H9 (cell line): ENCODE data around the gene FHOD3. TPM values are rescaled to one million over a fixed set of nuclear protein-coding genes. Genes with fewer than 3 reads are reported as not detected.

Experiments
- DNase-seq: peaks from one replicate; pipeline ENCODE4 v3.0.0-alpha.2; 2017
- H2AFZ ChIP-seq: one replicate; pipeline ENCODE4 v1.6.1; 2013; ENCODE audit warnings: mild to moderate bottlenecking, low read length, control low read depth, moderate library complexity
- H2AK5ac ChIP-seq: 2 replicates; pipeline ENCODE4 v1.6.1; 2013; ENCODE audit warnings: low read length, control low read depth, mixed read lengths; ENCODE audit not compliant: insufficient read length
- H2BK120ac ChIP-seq: one replicate; pipeline ENCODE4 v1.6.1; 2013; ENCODE audit warnings: low read depth, mild to moderate bottlenecking, low read length, control low read depth, inconsistent platforms; ENCODE audit not compliant: poor library complexity, severe bottlenecking
- H2BK12ac ChIP-seq: 2 replicates; pipeline ENCODE4 v1.6.1; 2013; ENCODE audit warnings: low read length, control low read depth, mixed read lengths, low read depth; ENCODE audit not compliant: insufficient read length
- H2BK15ac ChIP-seq: 2 replicates; pipeline ENCODE4 v1.6.1; 2013; ENCODE audit warnings: low read depth, low read length, control low read depth
- H2BK20ac ChIP-seq: one replicate; pipeline ENCODE4 v1.6.1; 2013; ENCODE audit warnings: low read depth, mild to moderate bottlenecking, low read length, control low read depth, inconsistent platforms; ENCODE audit not compliant: poor library complexity, severe bottlenecking
- H2BK5ac ChIP-seq: 2 replicates; pipeline ENCODE4 v1.6.1; 2013; ENCODE audit warnings: low read length, control low read depth, mixed read lengths; ENCODE audit not compliant: insufficient read length
- H3K14ac ChIP-seq: 2 replicates; pipeline ENCODE4 v1.6.1; 2013; ENCODE audit warnings: low read length, control low read depth; ENCODE audit not compliant: insufficient read depth
- H3K18ac ChIP-seq: 2 replicates; pipeline ENCODE4 v1.6.1; 2013; ENCODE audit warnings: low read depth, mild to moderate bottlenecking, mixed read lengths, low read length, control low read depth; ENCODE audit not compliant: insufficient read length
- H3K23ac ChIP-seq: 2 replicates; pipeline ENCODE4 v1.6.1; 2013; ENCODE audit warnings: low read length, control low read depth, mixed read lengths, low read depth; ENCODE audit not compliant: insufficient read length
- H3K23me2 ChIP-seq: 2 replicates; pipeline ENCODE4 v1.6.1; 2013; ENCODE audit warnings: low read depth, mild to moderate bottlenecking, mixed read lengths, low read length, control low read depth; ENCODE audit not compliant: insufficient read length, poor library complexity, severe bottlenecking
- H3K27ac ChIP-seq: 2 replicates; pipeline ENCODE4 v1.5.1; 2013; ENCODE audit warnings: low read length, control low read depth, mixed read lengths, low read depth; ENCODE audit not compliant: insufficient read length
- H3K27me3 ChIP-seq: 2 replicates; pipeline ENCODE4 v1.6.1; 2013; ENCODE audit warnings: low read length, control low read depth, inconsistent platforms; ENCODE audit not compliant: insufficient read depth
- H3K4ac ChIP-seq: 2 replicates; pipeline ENCODE4 v1.6.1; 2013; ENCODE audit warnings: low read depth, mild to moderate bottlenecking, control low read depth, inconsistent platforms, low read length, moderate library complexity
- H3K4me1 ChIP-seq: 2 replicates; pipeline ENCODE4 v1.6.1; 2013; ENCODE audit warnings: low read length, control low read depth, inconsistent platforms; ENCODE audit not compliant: insufficient read depth
- H3K4me2 ChIP-seq: 2 replicates; pipeline ENCODE4 v1.6.1; 2013; ENCODE audit warnings: low read length, control low read depth, mixed read lengths; ENCODE audit not compliant: insufficient read length, insufficient read depth
- H3K56ac ChIP-seq: 2 replicates; pipeline ENCODE4 v1.6.1; 2013; ENCODE audit warnings: low read depth, mild to moderate bottlenecking, mixed read lengths, low read length, control low read depth; ENCODE audit not compliant: insufficient read length
- H3K79me1 ChIP-seq: 2 replicates; pipeline ENCODE4 v1.6.1; 2013; ENCODE audit warnings: low read depth, mild to moderate bottlenecking, moderate library complexity, low read length, control low read depth, inconsistent platforms; ENCODE audit not compliant: insufficient read depth, poor library complexity, severe bottlenecking
- H3K79me2 ChIP-seq: 2 replicates; pipeline ENCODE4 v1.6.1; 2013; ENCODE audit warnings: low read length, control low read depth, inconsistent platforms; ENCODE audit not compliant: insufficient read depth
- H3K9ac ChIP-seq: 2 replicates; pipeline ENCODE4 v1.6.1; 2013; ENCODE audit warnings: low read length, control low read depth, mixed read lengths; ENCODE audit not compliant: insufficient read length; ENCODE audit errors: extremely low read depth
- H3K9me3 ChIP-seq: one replicate; pipeline ENCODE4 v1.6.1; 2013; ENCODE audit warnings: low read depth, low read length, inconsistent platforms; ENCODE audit not compliant: control insufficient read depth
- H3T11ph ChIP-seq: one replicate; pipeline ENCODE4 v1.6.1; 2013; ENCODE audit warnings: mild to moderate bottlenecking, low read length, control low read depth, inconsistent platforms
- H4K20me1 ChIP-seq: one replicate; pipeline ENCODE4 v1.6.1; 2013; ENCODE audit not compliant: control insufficient read depth, insufficient read length, insufficient read depth
- H4K5ac ChIP-seq: 2 replicates; pipeline ENCODE4 v1.6.1; 2013; ENCODE audit warnings: low read depth, mild to moderate bottlenecking, mixed read lengths, low read length, control low read depth; ENCODE audit not compliant: insufficient read length
- H4K8ac ChIP-seq: replicated peaks from 2 replicates; pipeline ENCODE4 v1.6.1; 2013; ENCODE audit warnings: low read length, control low read depth, mixed read lengths, low read depth; ENCODE audit not compliant: insufficient read length
- H4K91ac ChIP-seq: 2 replicates; pipeline ENCODE4 v1.6.1; 2013; ENCODE audit warnings: low read depth, mild to moderate bottlenecking, moderate library complexity, mixed read lengths, low read length, control low read depth; ENCODE audit not compliant: insufficient read length
- H3K27ac Mint-ChIP-seq, 3 experiments: 2 replicates in 2 of 3; 3 replicates in 1 of 3; pipeline ENCODE4 v1.8.0; 2020 to 2021; ENCODE audit warnings: mixed read lengths in 3 of 3, mild to moderate bottlenecking in 1 of 3, moderate library complexity in 1 of 3
- H3K27me3 Mint-ChIP-seq: 2 replicates; pipeline ENCODE4 v1.8.0; 2021; ENCODE audit warnings: low read depth, mild to moderate bottlenecking, moderate library complexity, mixed read lengths
- H3K36me3 Mint-ChIP-seq, 3 experiments: 2 replicates in 2 of 3; 3 replicates in 1 of 3; pipeline ENCODE4 v1.8.0; 2020 to 2021; ENCODE audit warnings: low read depth in 3 of 3, mixed read lengths in 3 of 3; ENCODE audit not compliant: insufficient read depth in 1 of 3
- H3K4me1 Mint-ChIP-seq, 2 experiments: 2 replicates each; pipeline ENCODE4 v1.8.0; 2020; ENCODE audit warnings: mixed read lengths in 2 of 2
- H3K4me3 Mint-ChIP-seq, 2 experiments: 2 replicates in 1 of 2; 3 replicates in 1 of 2; pipeline ENCODE4 v1.8.0; 2020 to 2021; ENCODE audit warnings: mild to moderate bottlenecking in 2 of 2, mixed read lengths in 2 of 2, moderate library complexity in 1 of 2
- H3K9me3 Mint-ChIP-seq, 2 experiments: 2 replicates in 1 of 2; 3 replicates in 1 of 2; pipeline ENCODE4 v1.8.0; 2020; ENCODE audit warnings: mild to moderate bottlenecking in 2 of 2, mixed read lengths in 2 of 2, moderate library complexity in 1 of 2
- WGBS: extraction: QIAGEN DNeasy Blood & Tissue Kit; methylation state at CpG from one replicate; pipeline ENCODE4 v1.1.7; 2013; ENCODE audit warnings: missing lambda C conversion rate, low lambda C conversion rate, mixed read lengths; ENCODE audit not compliant: insufficient read length; ENCODE audit errors: extremely low coverage; 5-methylcytosine and 5-hydroxymethylcytosine counted together
- total RNA-seq: library from RNA; stranded (reverse); gene quantifications from 2 replicates; pipeline ENCODE4 v1.2.1, GENCODE V29; 2021
- TF ChIP-seq, protein P1 (sequence below): fragments of 200-600 bp; sonication (generic); conservative IDR thresholded peaks from 3 replicates; pipeline ENCODE4 v1.8.0; 2021; ENCODE audit warnings: antibody characterized with exemption, mild to moderate bottlenecking

The FHOD3 gene
- total RNA-seq, 1 experiment from 2014 or later, result 8.0 TPM

GRCh38 chr18:36392164-36392978 is 94.9 kb downstream of the FHOD3 start:
- Histone ChIP-seq H2BK120ac (no peak overlapping the region), H3K4me1 (no peaks in the 10 kb centered on the region)
- no peak overlapping the region for H3K4me3 Mint-ChIP-seq

More at GRCh38 chr18:36392164-36392978, 94.9 kb downstream of the FHOD3 start:
- H3K27me3 Mint-ChIP-seq, result no peaks in the 10 kb centered on the region
- Histone ChIP-seq H3K4me2 (no peak overlapping the region), H3K9me3 (no peaks in the 10 kb centered on the region), H3K4ac (no peak overlapping the region), H2AFZ (no peak overlapping the region), H4K20me1 (no peaks in the 10 kb centered on the region), H2BK20ac (no peak overlapping the region), H3K9ac (no peak overlapping the region), H3K56ac (no peak overlapping the region), H3K79me2 (no peaks in the 10 kb centered on the region), H3T11ph (no peak overlapping the region), H2BK12ac (no peak overlapping the region), H2BK5ac (no peak overlapping the region), H3K27ac (no peak overlapping the region), H3K23me2 (no peaks in the 10 kb centered on the region), H3K14ac (no peak overlapping the region), H4K91ac (no peak overlapping the region), H3K23ac (no peak overlapping the region), H3K79me1 (no peaks in the 10 kb centered on the region), H3K27me3 (no peaks in the 10 kb centered on the region), H2BK15ac (no peak overlapping the region), H2AK5ac (no peak overlapping the region), H3K18ac (no peak overlapping the region), H4K8ac (no peak overlapping the region), H4K5ac (no peak overlapping the region)
- H3K27ac Mint-ChIP-seq, result no peak overlapping the region
- TF ChIP-seq, protein P1, sequence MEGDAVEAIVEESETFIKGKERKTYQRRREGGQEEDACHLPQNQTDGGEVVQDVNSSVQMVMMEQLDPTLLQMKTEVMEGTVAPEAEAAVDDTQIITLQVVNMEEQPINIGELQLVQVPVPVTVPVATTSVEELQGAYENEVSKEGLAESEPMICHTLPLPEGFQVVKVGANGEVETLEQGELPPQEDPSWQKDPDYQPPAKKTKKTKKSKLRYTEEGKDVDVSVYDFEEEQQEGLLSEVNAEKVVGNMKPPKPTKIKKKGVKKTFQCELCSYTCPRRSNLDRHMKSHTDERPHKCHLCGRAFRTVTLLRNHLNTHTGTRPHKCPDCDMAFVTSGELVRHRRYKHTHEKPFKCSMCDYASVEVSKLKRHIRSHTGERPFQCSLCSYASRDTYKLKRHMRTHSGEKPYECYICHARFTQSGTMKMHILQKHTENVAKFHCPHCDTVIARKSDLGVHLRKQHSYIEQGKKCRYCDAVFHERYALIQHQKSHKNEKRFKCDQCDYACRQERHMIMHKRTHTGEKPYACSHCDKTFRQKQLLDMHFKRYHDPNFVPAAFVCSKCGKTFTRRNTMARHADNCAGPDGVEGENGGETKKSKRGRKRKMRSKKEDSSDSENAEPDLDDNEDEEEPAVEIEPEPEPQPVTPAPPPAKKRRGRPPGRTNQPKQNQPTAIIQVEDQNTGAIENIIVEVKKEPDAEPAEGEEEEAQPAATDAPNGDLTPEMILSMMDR, result no peak
- no CpG with 5 or more reads among the region's 4 CpGs for WGBS
- peaks cover 15 to 20% of the 10 kb centered on the region in 2 experiments for H3K4me1 Mint-ChIP-seq
- peaks cover 9 to 36% (median 14%) of the 10 kb centered on the region in 3 experiments; a peak in 6 of 7 replicates for H3K36me3 Mint-ChIP-seq
- no peak for DNase-seq
- peaks cover 26 to 27% of the 10 kb centered on the region in 2 experiments for H3K9me3 Mint-ChIP-seq
